Measurements from ENCODE around the gene SMIM28. TPM values are rescaled to one million over a fixed set of nuclear protein-coding genes. Genes with fewer than 3 reads are reported as not detected.
"Not testable (repeated sequence)": the region's sequence is repeated elsewhere in the genome, so short reads cannot be mapped to it uniquely, and the experiment has no call there.

The SMIM28 gene
- not detected in 2 replicates for total RNA-seq (2014; rRNA removed; shearing (Covaris generic))

- no peak for DNase-seq (ENCODE audit: low read depth)
Observed at GRCh38 chr6:138377844-138378243, at the start of gene SMIM28. TSS of gene SMIM28 (plus strand) at chr6:138377905. CDS start at chr6:138378073, 168 bp downstream.

- DNase-seq (ENCODE audit: low read depth), result no peak
Observed at GRCh38 chr6:138328210-138328609, 49.5 kb upstream of the SMIM28 start.

GRCh38 chr6:138330763-138331162 is 46.9 kb upstream of the SMIM28 start:
- no peak for DNase-seq (ENCODE audit: low read depth)

GRCh38 chr6:138331444-138331843 is 46.3 kb upstream of the SMIM28 start:
- DNase-seq (ENCODE audit: low read depth), result no peak

GRCh38 chr6:138331984-138332383 is 45.7 kb upstream of the SMIM28 start:
- no peak for DNase-seq (ENCODE audit: low read depth)

- no peak for DNase-seq (ENCODE audit: low read depth)
Observed at GRCh38 chr6:138334000-138334399, 43.7 kb upstream of the SMIM28 start.

- no peak for DNase-seq (ENCODE audit: low read depth)
Observed at GRCh38 chr6:138334963-138335362, 42.7 kb upstream of the SMIM28 start.

- DNase-seq (ENCODE audit: low read depth), result no peak
Observed at GRCh38 chr6:138336221-138336620, 41.5 kb upstream of the SMIM28 start.

GRCh38 chr6:138337076-138337475 is 40.6 kb upstream of the SMIM28 start:
- DNase-seq (ENCODE audit: low read depth), result no peak

- no peak for DNase-seq (ENCODE audit: low read depth)
Observed at GRCh38 chr6:138339024-138339423, 38.7 kb upstream of the SMIM28 start.

- no peak for DNase-seq (ENCODE audit: low read depth)
Observed at GRCh38 chr6:138341176-138341575, 36.5 kb upstream of the SMIM28 start.

- DNase-seq (ENCODE audit: low read depth), result no peak
Observed at GRCh38 chr6:138343112-138343511, 34.6 kb upstream of the SMIM28 start.

GRCh38 chr6:138345565-138346285 is 32.0 kb upstream of the SMIM28 start:
- no peak for DNase-seq (ENCODE audit: low read depth)

GRCh38 chr6:138346302-138347195 is 31.2 kb upstream of the SMIM28 start:
- peak; percentile 20 for DNase-seq (ENCODE audit: low read depth)

GRCh38 chr6:138347864-138348263 is 29.8 kb upstream of the SMIM28 start:
- no peak for DNase-seq (ENCODE audit: low read depth)

GRCh38 chr6:138349891-138350290 is 27.8 kb upstream of the SMIM28 start:
- DNase-seq (ENCODE audit: low read depth), result peak; percentile 64

- DNase-seq (ENCODE audit: low read depth), result no peak
Observed at GRCh38 chr6:138357928-138358327, 19.8 kb upstream of the SMIM28 start.

- not testable (repeated sequence) for DNase-seq (ENCODE audit: low read depth)
Observed at GRCh38 chr6:138368684-138369083, 9.0 kb upstream of the SMIM28 start.

GRCh38 chr6:138370631-138371451 is 6.9 kb upstream of the SMIM28 start:
- no peak for DNase-seq (ENCODE audit: low read depth)

GRCh38 chr6:138371452-138371711 is 6.3 kb upstream of the SMIM28 start:
- DNase-seq (ENCODE audit: low read depth), result no peak

- DNase-seq (ENCODE audit: low read depth), result peak; percentile 65
Observed at GRCh38 chr6:138371720-138372119, 6.0 kb upstream of the SMIM28 start.
